ENCODE data around the gene NT5C2.

- no peak for TF ChIP-seq EZH2 (optimal IDR thresholded peaks at IDR 0.05; ENCODE audit: low read depth, low read length)
- TF ChIP-seq CTCF (IDR thresholded peaks at IDR 0.05; ENCODE audit: low read length): no peak
- no peak for TF ChIP-seq EZH2phosphoT487 (IDR thresholded peaks at IDR 0.05; ENCODE audit: low read length)
Measured at GRCh38 chr10:103124420-103125096, 68.5 kb downstream of the NT5C2 start.
